Measurements from ENCODE around the gene PGPEP1. TPM values are rescaled to one million over a fixed set of nuclear protein-coding genes. Genes with fewer than 3 reads are reported as not detected.

The PGPEP1 gene
- total and polyA plus RNA-seq, 10 of the 15 experiments (the other 5 are each of a cell fraction or from before 2014, with no cell fraction given) = 13.8 to 39.4 (median 17.0) TPM

DNA sequence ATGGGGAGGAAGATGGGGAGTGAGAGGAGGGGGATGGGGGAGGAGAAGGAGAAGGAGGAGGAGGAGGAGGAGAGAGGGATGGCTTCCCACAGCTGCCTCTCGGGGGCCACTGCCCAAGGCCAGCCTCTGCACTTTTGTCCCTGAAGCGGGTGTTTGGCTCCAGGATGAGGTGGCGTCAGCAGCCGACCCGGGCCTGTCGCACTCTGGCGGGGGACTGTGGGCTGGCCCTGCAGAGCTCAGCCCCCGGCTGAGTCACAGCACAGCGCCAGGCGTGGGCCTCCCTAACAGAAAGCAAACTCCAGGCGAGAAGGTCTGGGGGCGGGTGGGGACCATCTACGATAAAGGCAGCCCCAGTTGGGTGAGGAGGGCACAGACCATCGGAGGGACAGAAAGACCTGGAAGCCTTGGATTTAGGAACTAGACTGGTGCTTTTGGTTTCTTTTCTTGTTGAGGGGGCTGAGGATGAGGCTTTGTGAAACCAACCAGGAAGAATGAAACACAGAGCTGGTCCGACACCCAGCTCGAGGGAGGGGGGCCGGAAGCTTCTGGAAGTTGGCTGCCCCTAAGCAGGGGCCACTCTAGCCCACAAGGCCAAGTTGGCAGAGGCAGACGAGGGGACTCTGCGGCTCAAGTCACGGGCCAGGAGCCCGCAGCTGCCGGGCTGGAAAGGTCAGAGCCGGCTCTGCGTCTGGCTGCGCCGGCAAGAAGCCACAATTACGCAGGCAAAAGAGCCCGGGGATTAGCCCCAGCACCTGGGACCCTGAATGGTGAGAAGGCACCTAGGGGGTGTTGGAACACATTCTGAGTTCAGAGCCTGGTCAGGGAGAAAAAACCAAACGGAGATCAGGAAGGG, 35.7 kb upstream of the PGPEP1 start (continued):
- TF ChIP-seq RBBP5 (conservative IDR thresholded peaks at IDR 0.05) (no peak), SIN3A (IDR thresholded peaks at IDR 0.05; ENCODE audit: low read depth, low read length) (peak; percentile 71), IKZF1 (conservative IDR thresholded peaks at IDR 0.05) (peak; percentile 89), ZNF217 (IDR thresholded peaks at IDR 0.05) (no peak), BRCA1 (IDR thresholded peaks at IDR 0.05; ENCODE audit: low read depth, low read length) (no peak), NR2F1 (conservative IDR thresholded peaks at IDR 0.05) (peak; percentile 88), TBL1XR1 (IDR thresholded peaks at IDR 0.05; ENCODE audit: low read depth, low read length) (peak; percentile 30; the same call in 1 of the 2 replicates), MTA2 (IDR thresholded peaks at IDR 0.05; ENCODE audit: low read depth) (0 out of 2 replicates have a peak, but pooled peaks have one; percentile 37), SMARCA5 (IDR thresholded peaks at IDR 0.05) (no peak), GATAD2B (conservative IDR thresholded peaks at IDR 0.05; ENCODE audit: low read depth) (peak; percentile 84), TCF3 (IDR thresholded peaks at IDR 0.05; ENCODE audit: borderline replicate concordance, insufficient read depth, low read depth, low read length) (peak; percentile 39; the same call in 1 of the 2 replicates), MXI1 (IDR thresholded peaks at IDR 0.05; ENCODE audit: low read depth, low read length) (peak; percentile 75), LARP7 (IDR thresholded peaks at IDR 0.05) (peak; percentile 70), MTA3 (IDR thresholded peaks at IDR 0.05; ENCODE audit: borderline replicate concordance, low read length) (no peak), BHLHE40 (IDR thresholded peaks at IDR 0.05; ENCODE audit: borderline replicate concordance in 1 of 2, low read depth in 2 of 2, low read length in 1 of 2) (peak; percentile 87 to 93), ESRRA (IDR thresholded peaks at IDR 0.05; ENCODE audit: low read length) (0 out of 2 replicates have a peak, but pooled peaks have one; percentile 48), CHD4 (IDR thresholded peaks at IDR 0.05) (no peak), ZBED1 (IDR thresholded peaks at IDR 0.05; ENCODE audit: borderline replicate concordance) (peak; percentile 83; the same call in 1 of the 2 replicates), PAX5 (IDR thresholded peaks at IDR 0.05; ENCODE audit: borderline replicate concordance, low read depth, low read length) (peak; percentile 41; the same call in 1 of the 2 replicates), ATF7 (IDR thresholded peaks at IDR 0.05; ENCODE audit: low read depth) (0 out of 2 replicates have a peak, but pooled peaks have one; percentile 7), CBX5 (IDR thresholded peaks at IDR 0.05; ENCODE audit: low read depth) (no peak)
- TF ChIP-seq, protein P1, sequence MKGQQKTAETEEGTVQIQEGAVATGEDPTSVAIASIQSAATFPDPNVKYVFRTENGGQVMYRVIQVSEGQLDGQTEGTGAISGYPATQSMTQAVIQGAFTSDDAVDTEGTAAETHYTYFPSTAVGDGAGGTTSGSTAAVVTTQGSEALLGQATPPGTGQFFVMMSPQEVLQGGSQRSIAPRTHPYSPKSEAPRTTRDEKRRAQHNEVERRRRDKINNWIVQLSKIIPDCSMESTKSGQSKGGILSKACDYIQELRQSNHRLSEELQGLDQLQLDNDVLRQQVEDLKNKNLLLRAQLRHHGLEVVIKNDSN (IDR thresholded peaks at IDR 0.05; ENCODE audit: borderline replicate concordance, extremely low read length, insufficient read depth, low read depth, low read length) = no peak
- TF ChIP-seq, protein P2, sequence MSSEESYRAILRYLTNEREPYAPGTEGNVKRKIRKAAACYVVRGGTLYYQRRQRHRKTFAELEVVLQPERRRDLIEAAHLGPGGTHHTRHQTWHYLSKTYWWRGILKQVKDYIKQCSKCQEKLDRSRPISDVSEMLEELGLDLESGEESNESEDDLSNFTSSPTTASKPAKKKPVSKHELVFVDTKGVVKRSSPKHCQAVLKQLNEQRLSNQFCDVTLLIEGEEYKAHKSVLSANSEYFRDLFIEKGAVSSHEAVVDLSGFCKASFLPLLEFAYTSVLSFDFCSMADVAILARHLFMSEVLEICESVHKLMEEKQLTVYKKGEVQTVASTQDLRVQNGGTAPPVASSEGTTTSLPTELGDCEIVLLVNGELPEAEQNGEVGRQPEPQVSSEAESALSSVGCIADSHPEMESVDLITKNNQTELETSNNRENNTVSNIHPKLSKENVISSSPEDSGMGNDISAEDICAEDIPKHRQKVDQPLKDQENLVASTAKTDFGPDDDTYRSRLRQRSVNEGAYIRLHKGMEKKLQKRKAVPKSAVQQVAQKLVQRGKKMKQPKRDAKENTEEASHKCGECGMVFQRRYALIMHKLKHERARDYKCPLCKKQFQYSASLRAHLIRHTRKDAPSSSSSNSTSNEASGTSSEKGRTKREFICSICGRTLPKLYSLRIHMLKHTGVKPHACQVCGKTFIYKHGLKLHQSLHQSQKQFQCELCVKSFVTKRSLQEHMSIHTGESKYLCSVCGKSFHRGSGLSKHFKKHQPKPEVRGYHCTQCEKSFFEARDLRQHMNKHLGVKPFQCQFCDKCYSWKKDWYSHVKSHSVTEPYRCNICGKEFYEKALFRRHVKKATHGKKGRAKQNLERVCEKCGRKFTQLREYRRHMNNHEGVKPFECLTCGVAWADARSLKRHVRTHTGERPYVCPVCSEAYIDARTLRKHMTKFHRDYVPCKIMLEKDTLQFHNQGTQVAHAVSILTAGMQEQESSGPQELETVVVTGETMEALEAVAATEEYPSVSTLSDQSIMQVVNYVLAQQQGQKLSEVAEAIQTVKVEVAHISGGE (CRISPR knock-in tag; IDR thresholded peaks at IDR 0.05) = no peak
- TF ChIP-seq, protein P3, sequence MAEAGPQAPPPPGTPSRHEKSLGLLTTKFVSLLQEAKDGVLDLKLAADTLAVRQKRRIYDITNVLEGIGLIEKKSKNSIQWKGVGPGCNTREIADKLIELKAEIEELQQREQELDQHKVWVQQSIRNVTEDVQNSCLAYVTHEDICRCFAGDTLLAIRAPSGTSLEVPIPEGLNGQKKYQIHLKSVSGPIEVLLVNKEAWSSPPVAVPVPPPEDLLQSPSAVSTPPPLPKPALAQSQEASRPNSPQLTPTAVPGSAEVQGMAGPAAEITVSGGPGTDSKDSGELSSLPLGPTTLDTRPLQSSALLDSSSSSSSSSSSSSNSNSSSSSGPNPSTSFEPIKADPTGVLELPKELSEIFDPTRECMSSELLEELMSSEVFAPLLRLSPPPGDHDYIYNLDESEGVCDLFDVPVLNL (IDR thresholded peaks at IDR 0.05; ENCODE audit: low read depth, low read length) = no peak
- TF ChIP-seq, protein P4, sequence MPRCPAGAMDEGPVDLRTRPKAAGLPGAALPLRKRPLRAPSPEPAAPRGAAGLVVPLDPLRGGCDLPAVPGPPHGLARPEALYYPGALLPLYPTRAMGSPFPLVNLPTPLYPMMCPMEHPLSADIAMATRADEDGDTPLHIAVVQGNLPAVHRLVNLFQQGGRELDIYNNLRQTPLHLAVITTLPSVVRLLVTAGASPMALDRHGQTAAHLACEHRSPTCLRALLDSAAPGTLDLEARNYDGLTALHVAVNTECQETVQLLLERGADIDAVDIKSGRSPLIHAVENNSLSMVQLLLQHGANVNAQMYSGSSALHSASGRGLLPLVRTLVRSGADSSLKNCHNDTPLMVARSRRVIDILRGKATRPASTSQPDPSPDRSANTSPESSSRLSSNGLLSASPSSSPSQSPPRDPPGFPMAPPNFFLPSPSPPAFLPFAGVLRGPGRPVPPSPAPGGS (IDR thresholded peaks at IDR 0.05; ENCODE audit: borderline replicate concordance, insufficient read depth, low read depth, low read length, poor library complexity, severe bottlenecking) = peak; percentile 11
